ENCODE data around the gene MICAL3.

- TF ChIP-seq CTCF (IDR thresholded peaks at IDR 0.05 in 4 of 5, conservative IDR thresholded peaks at IDR 0.05 in 1 of 5) = no peak
- no peak for TF ChIP-seq POLR2A (IDR thresholded peaks at IDR 0.05)
These were observed 109.2 kb downstream of the MICAL3 start for GRCh38 chr22:17915188-17915587.
